ENCODE measurements around the gene TCF7L1.

- TF ChIP-seq, protein P1, sequence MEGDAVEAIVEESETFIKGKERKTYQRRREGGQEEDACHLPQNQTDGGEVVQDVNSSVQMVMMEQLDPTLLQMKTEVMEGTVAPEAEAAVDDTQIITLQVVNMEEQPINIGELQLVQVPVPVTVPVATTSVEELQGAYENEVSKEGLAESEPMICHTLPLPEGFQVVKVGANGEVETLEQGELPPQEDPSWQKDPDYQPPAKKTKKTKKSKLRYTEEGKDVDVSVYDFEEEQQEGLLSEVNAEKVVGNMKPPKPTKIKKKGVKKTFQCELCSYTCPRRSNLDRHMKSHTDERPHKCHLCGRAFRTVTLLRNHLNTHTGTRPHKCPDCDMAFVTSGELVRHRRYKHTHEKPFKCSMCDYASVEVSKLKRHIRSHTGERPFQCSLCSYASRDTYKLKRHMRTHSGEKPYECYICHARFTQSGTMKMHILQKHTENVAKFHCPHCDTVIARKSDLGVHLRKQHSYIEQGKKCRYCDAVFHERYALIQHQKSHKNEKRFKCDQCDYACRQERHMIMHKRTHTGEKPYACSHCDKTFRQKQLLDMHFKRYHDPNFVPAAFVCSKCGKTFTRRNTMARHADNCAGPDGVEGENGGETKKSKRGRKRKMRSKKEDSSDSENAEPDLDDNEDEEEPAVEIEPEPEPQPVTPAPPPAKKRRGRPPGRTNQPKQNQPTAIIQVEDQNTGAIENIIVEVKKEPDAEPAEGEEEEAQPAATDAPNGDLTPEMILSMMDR (conservative IDR thresholded peaks at IDR 0.05; ENCODE audit: low read length) = no peak
- TF ChIP-seq EZH2phosphoT487 (IDR thresholded peaks at IDR 0.05; ENCODE audit: borderline replicate concordance, low read depth, low read length) = no peak
Measured at GRCh38 chr2:85259879-85260278, 126.7 kb downstream of the TCF7L1 start.

All from OCI-LY7 (cell line).